ENCODE measurements around the gene STARD10.

- no peak for TF ChIP-seq CTCF (IDR thresholded peaks at IDR 0.05)
- no peak for TF ChIP-seq POLR2A (IDR thresholded peaks at IDR 0.05)
Measured at GRCh38 chr11:72842126-72842525, 48.3 kb upstream of the STARD10 start.

Data from testis (tissue), 2 donors.